Right ventricle myocardium inferior (tissue), 1 donor: ENCODE results near the gene RIF1. TPM values are rescaled to one million over a fixed set of nuclear protein-coding genes. Genes with fewer than 3 reads are reported as not detected.

Source experiments
- ATAC-seq: fragments of 200-7000 bp; cut with Tn5 transposase; one replicate; pipeline ENCODE4 v1.9.1; 2020; ENCODE audit warnings: mild to moderate bottlenecking, moderate library complexity
- DNase-seq: peaks from one replicate; pipeline ENCODE4 v3.0.0; 2021; ENCODE audit errors: missing footprints
- intact Hi-C: fragments of 100-400 bp; cut with DNase I; formaldehyde crosslinking; loops from one replicate; pipeline ENCODE4 v1.11.0; 2022
- microRNA-seq: library from miRNA; unstranded; fragments of <30 nt; microRNA quantifications from one replicate; pipeline ENCODE4 v1.2.0, GENCODE V29; 2020
- total RNA-seq: library from RNA; stranded (reverse); fragmentation: NEBNext Ultra II Directional; extraction: Animal tissue kit (Norgen Biotek cat#: 25700); gene quantifications from one replicate; pipeline ENCODE4 v1.2.1, GENCODE V29; 2021
- donor health status: DM: no; HTN: yes; CAD: no; lungs with severe emphysema.

Gene RIF1
- total RNA-seq, 1 donor from 2014 or later = 12.7 TPM

GRCh38 chr2:151491496-151491895 lies 81.8 kb downstream of the RIF1 start:
- intact Hi-C loops = no loop called here
- DNase-seq = no peak
- ATAC-seq = no peak

GRCh38 chr2:151498178-151498577 lies 88.5 kb downstream of the RIF1 start:
- DNase-seq (no peak), ATAC-seq (no peak)
- intact Hi-C loops = no loop called here

- DNase-seq (no peak), ATAC-seq (no peak)
- intact Hi-C loops = no loop called here
Measured at GRCh38 chr2:151506170-151506569, 96.5 kb downstream of the RIF1 start.

GRCh38 chr2:151508519-151508918 lies 98.8 kb downstream of the RIF1 start:
- ATAC-seq (no peak), DNase-seq (no peak)
- intact Hi-C loops = no loop called here

GRCh38 chr2:151518802-151519201 lies 109.1 kb downstream of the RIF1 start:
- ATAC-seq (no peak), DNase-seq (no peak)
- intact Hi-C loops = no loop called here

- intact Hi-C loops = no loop called here
- no peak for DNase-seq
- ATAC-seq = no peak
Measured at GRCh38 chr2:151520976-151521375, 111.3 kb downstream of the RIF1 start.

- DNase-seq (no peak), ATAC-seq (no peak)
- intact Hi-C loops = no loop called here
Measured at GRCh38 chr2:151522556-151522955, 112.9 kb downstream of the RIF1 start.

GRCh38 chr2:151523850-151524249 lies 114.1 kb downstream of the RIF1 start:
- intact Hi-C loops = no loop called here
- ATAC-seq (no peak), DNase-seq (no peak)

- ATAC-seq = no peak
- DNase-seq = peak; percentile 64
- intact Hi-C loops = no loop called here
Measured at GRCh38 chr2:151525821-151526373, 116.2 kb downstream of the RIF1 start.

- ATAC-seq (no peak), DNase-seq (no peak)
- intact Hi-C loops = no loop called here
Measured at GRCh38 chr2:151526572-151527090, 116.9 kb downstream of the RIF1 start.

Small RNA genes within 50 kb of the gene (microRNA-seq; reads per million reads assigned to microRNA genes)
- gene MIR4773-1 (not detected), gene MIR4773-2 (not detected)

Other genes with a start within 250 kb of the RIF1 start
- 2.1 TPM for gene RBM43, start 148.0 kb upstream of the RIF1 start, total RNA-seq
- gene NMI, start 120.2 kb upstream of the RIF1 start, total RNA-seq = 4.5 TPM
- 2.9 TPM for gene TNFAIP6, start 52.3 kb upstream of the RIF1 start, total RNA-seq